Heart left ventricle (tissue), 13 donors: ENCODE data around the gene IL24.

Experiments
- POLR2A ChIP-seq, 2 donors: fragments of 450-650 bp; IDR thresholded peaks; one replicate each; pipeline ENCODE4 v1.6.1; 2017; ENCODE audit warnings: antibody characterized with exemption in 2 of 2, mild to moderate bottlenecking in 2 of 2, moderate library complexity in 2 of 2
- TF ChIP-seq, protein P1 (sequence below), 12 donors: fragments of 200-600 bp; sonication (generic) in 4 of 12; IDR thresholded peaks; one replicate each; pipeline versions ENCODE4 v1.5.0 to v1.8.0; 2018 to 2022; ENCODE audit warnings: antibody characterized with exemption in 12 of 12, mild to moderate bottlenecking in 5 of 12
- donor health status: ischemic (EF 13 %, LVEDD 7.1; RV severe dilation, severe dysfunction).
- donor health status: DM: no; HTN: yes; CAD: no.
- donor health status: DM: no; HTN: no; CAD: no.
- donor health status: ischemic (EF 25% LVEDD 6.9; RV normal size, moderate dysfunction).
- donor health status: ischemic (EF 25% LVEDD 5.7; RV mildly dilated, moderate dysfunction).
- donor health status: ischemic (EF 35%, LVEDD 5.7; RV mildly dilated, moderate dysfunction).
- donor health status: nonischemic (EF 11% LVEDD 7.7; RV severe dilation, severe dysfunction).
- donor health status: DM: yes; HTN: yes; CAD: no.
- donor health status: PGD.
- donor health status: ischemic (EF 29% LVEDD 5.4; RV normal size, mild dysfunction).
- donor health status: nonischemic (EF 23%, LVEDD 6.1; RV moderate dilation, normal function).

DNA sequence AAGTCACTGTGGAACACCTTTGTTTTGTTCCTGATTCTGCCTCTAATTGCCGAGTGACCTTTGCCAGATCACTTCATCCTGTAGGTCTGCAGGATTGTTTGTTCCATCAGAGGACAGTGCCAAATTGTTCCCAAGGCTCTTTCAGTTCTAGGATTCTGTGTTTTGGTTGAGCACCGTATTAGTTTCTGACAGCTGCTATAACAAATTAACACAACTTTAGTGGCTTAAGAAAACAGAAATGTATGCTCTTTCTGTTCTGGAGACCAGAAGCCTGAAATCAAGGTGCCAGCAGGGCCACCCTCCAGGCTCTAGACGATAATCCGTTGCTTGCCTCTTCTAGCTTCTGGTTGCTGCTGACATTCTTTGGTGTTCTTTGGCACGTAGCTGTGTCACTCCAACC, 52.4 kb downstream of the IL24 start:
- TF ChIP-seq, protein P1, sequence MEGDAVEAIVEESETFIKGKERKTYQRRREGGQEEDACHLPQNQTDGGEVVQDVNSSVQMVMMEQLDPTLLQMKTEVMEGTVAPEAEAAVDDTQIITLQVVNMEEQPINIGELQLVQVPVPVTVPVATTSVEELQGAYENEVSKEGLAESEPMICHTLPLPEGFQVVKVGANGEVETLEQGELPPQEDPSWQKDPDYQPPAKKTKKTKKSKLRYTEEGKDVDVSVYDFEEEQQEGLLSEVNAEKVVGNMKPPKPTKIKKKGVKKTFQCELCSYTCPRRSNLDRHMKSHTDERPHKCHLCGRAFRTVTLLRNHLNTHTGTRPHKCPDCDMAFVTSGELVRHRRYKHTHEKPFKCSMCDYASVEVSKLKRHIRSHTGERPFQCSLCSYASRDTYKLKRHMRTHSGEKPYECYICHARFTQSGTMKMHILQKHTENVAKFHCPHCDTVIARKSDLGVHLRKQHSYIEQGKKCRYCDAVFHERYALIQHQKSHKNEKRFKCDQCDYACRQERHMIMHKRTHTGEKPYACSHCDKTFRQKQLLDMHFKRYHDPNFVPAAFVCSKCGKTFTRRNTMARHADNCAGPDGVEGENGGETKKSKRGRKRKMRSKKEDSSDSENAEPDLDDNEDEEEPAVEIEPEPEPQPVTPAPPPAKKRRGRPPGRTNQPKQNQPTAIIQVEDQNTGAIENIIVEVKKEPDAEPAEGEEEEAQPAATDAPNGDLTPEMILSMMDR (IDR thresholded peaks at IDR 0.05) = no peak
- no peak for TF ChIP-seq POLR2A (IDR thresholded peaks at IDR 0.05)
